Neural cell (in vitro differentiated cells): Measurements from ENCODE around the gene ADGRA1.

Experiments used
- EP300 ChIP-seq: fragments of 450-650 bp; conservative IDR thresholded peaks from 2 replicates; pipeline ENCODE4 v1.6.1; 2014; ENCODE audit warnings: antibody characterized with exemption, mild to moderate bottlenecking, moderate library complexity; ENCODE audit not compliant: poor library complexity, severe bottlenecking
- POLR2AphosphoS5 ChIP-seq: IDR thresholded peaks from 2 replicates; pipeline ENCODE4 v1.6.1; 2012
- SMC3 ChIP-seq: fragments of 450-650 bp; conservative IDR thresholded peaks from 2 replicates; pipeline ENCODE4 v1.6.1; 2014; ENCODE audit warnings: antibody characterized with exemption, mild to moderate bottlenecking, moderate library complexity; ENCODE audit not compliant: poor library complexity
- TF ChIP-seq, protein P1 (sequence below): fragments of 450-650 bp; IDR thresholded peaks from 2 replicates; pipeline ENCODE4 v1.5.1; 2014; ENCODE audit warnings: antibody characterized with exemption, mild to moderate bottlenecking, moderate library complexity; ENCODE audit not compliant: poor library complexity, severe bottlenecking

- TF ChIP-seq, protein P1, sequence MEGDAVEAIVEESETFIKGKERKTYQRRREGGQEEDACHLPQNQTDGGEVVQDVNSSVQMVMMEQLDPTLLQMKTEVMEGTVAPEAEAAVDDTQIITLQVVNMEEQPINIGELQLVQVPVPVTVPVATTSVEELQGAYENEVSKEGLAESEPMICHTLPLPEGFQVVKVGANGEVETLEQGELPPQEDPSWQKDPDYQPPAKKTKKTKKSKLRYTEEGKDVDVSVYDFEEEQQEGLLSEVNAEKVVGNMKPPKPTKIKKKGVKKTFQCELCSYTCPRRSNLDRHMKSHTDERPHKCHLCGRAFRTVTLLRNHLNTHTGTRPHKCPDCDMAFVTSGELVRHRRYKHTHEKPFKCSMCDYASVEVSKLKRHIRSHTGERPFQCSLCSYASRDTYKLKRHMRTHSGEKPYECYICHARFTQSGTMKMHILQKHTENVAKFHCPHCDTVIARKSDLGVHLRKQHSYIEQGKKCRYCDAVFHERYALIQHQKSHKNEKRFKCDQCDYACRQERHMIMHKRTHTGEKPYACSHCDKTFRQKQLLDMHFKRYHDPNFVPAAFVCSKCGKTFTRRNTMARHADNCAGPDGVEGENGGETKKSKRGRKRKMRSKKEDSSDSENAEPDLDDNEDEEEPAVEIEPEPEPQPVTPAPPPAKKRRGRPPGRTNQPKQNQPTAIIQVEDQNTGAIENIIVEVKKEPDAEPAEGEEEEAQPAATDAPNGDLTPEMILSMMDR = no peak
- TF ChIP-seq POLR2AphosphoS5 (no peak), EP300 (no peak), SMC3 (no peak)
Observed at GRCh38 chr10:133113146-133113830, 25.6 kb downstream of the ADGRA1 start.
